Heart left ventricle (tissue), 16 donors: ENCODE data around the gene MAST4. TPM values are rescaled to one million over a fixed set of nuclear protein-coding genes. Genes with fewer than 3 reads are reported as not detected.
A peak's percentile ranks its signal among the peaks of the same experiment; 100 is the strongest.

Source experiments
- ATAC-seq, 4 donors: fragments of 200-7000 bp; cut with Tn5 transposase; one replicate each; pipeline ENCODE4 v1.9.1; 2020 to 2022; ENCODE audit warnings: moderate library complexity in 4 of 4, mild to moderate bottlenecking in 3 of 4, moderate number of reproducible peaks in 1 of 4
- DNase-seq, 5 donors: peaks; one replicate each; pipeline ENCODE4 v3.0.0-alpha.2; 2020
- H3K27ac ChIP-seq, 12 donors: fragments of 200-600 bp; sonication (generic) in 4 of 12; one replicate each; pipeline versions ENCODE4 v1.5.0 to v1.8.0; 2016 to 2022; ENCODE audit warnings: mild to moderate bottlenecking in 2 of 12
- H3K27me3 ChIP-seq, 9 donors: fragments of 200-600 bp; sonication (generic) in 2 of 9; one replicate each; pipeline versions ENCODE4 v1.5.1 to v1.8.0; 2016 to 2022; ENCODE audit warnings: mild to moderate bottlenecking in 3 of 9
- H3K36me3 ChIP-seq, 9 donors: fragments of 200-600 bp; sonication (generic) in 2 of 9; one replicate each; pipeline versions ENCODE4 v1.5.0 to v1.8.0; 2018 to 2022; ENCODE audit warnings: mild to moderate bottlenecking in 2 of 9
- H3K4me1 ChIP-seq, 12 donors: fragments of 200-600 bp; sonication (generic) in 4 of 12; one replicate each; pipeline versions ENCODE4 v1.5.0 to v1.8.0; 2016 to 2022; ENCODE audit warnings: mild to moderate bottlenecking in 3 of 12
- H3K4me3 ChIP-seq, 12 donors: fragments of 200-600 bp; sonication (generic) in 4 of 12; one replicate each; pipeline versions ENCODE4 v1.5.0 to v1.8.0; 2017 to 2022; ENCODE audit warnings: mild to moderate bottlenecking in 9 of 12, moderate library complexity in 4 of 12
- H3K9me3 ChIP-seq, 12 donors: fragments of 200-600 bp; sonication (generic) in 4 of 12; one replicate each; pipeline versions ENCODE4 v1.5.0 to v1.8.0; 2016 to 2022; ENCODE audit warnings: mild to moderate bottlenecking in 1 of 12
- CTCF ChIP-seq, 12 donors: fragments of 200-600 bp; sonication (generic) in 4 of 12; IDR thresholded peaks; one replicate each; pipeline versions ENCODE4 v1.5.0 to v1.8.0; 2018 to 2022; ENCODE audit warnings: antibody characterized with exemption in 12 of 12, mild to moderate bottlenecking in 5 of 12
- POLR2A ChIP-seq, 2 donors: fragments of 450-650 bp; IDR thresholded peaks; one replicate each; pipeline ENCODE4 v1.6.1; 2017; ENCODE audit warnings: antibody characterized with exemption in 2 of 2, mild to moderate bottlenecking in 2 of 2, moderate library complexity in 2 of 2
- WGBS, 4 donors: extraction: QIAGEN DNeasy Blood & Tissue Kit in 2 of 4; methylation state at CpG; one replicate each; pipeline versions ENCODE4 v1.1.5 to v1.1.7; 2013 to 2018; 5-methylcytosine and 5-hydroxymethylcytosine counted together
- intact Hi-C, 10 donors: fragments of 100-400 bp; cut with DNase I; formaldehyde crosslinking; loops; one replicate each; pipeline versions ENCODE4 v1.11.1 to v1.14.2; 2022
- polyA plus RNA-seq, 2 donors: library from polyadenylated mRNA; stranded (reverse); fragments of 200-250 nt; gene quantifications; one replicate each; pipeline ENCODE4 v1.2.3, GENCODE V29; 2013
- total RNA-seq, 9 donors: library from RNA; depleted of rRNA in 2 of 9; stranded (reverse); fragments of >200 nt in 2 of 9; fragmentation: NEBNext Ultra II Directional in 3 of 9; extraction: Animal tissue kit (Norgen Biotek cat#: 25700) in 3 of 9; gene quantifications; one replicate each; pipeline versions ENCODE4 v1.1.0 to v1.2.4, GENCODE V29; 2016 to 2023
- donor health status: ischemic (EF 13 %, LVEDD 7.1; RV severe dilation, severe dysfunction).
- donor health status: healthy with polysubstance abuse.
- donor health status: DM: no; HTN: yes; CAD: no.
- donor health status: DM: no; HTN: no; CAD: no.
- donor health status: ischemic (EF 25% LVEDD 6.9; RV normal size, moderate dysfunction).
- donor health status: ischemic (EF 25% LVEDD 5.7; RV mildly dilated, moderate dysfunction).
- donor health status: healthy.
- donor health status: DM: yes; HTN: yes; CAD: no.
- donor health status: ischemic (EF 35%, LVEDD 5.7; RV mildly dilated, moderate dysfunction).
- donor health status: nonischemic (EF 11% LVEDD 7.7; RV severe dilation, severe dysfunction).
- donor health status: DM: yes; HTN: yes; CAD: no.
- donor health status: PGD.
- donor health status: ischemic (EF 29% LVEDD 5.4; RV normal size, mild dysfunction).
- donor health status: nonischemic (EF 23%, LVEDD 6.1; RV moderate dilation, normal function).

Gene MAST4
- total and polyA plus RNA-seq, 11 donors, result 26.8 to 96.2 (median 68.1) TPM

GRCh38 chr5:67082941-67083340 lies 486.7 kb downstream of the MAST4 start:
- Histone ChIP-seq H3K4me3 (no peak overlapping the region), H3K27me3 (no peaks in the 10 kb centered on the region), H3K36me3 (peaks cover 0 to 6% (median 0%) of the 10 kb centered on the region in 9 donors), H3K9me3 (no peaks in the 10 kb centered on the region), H3K27ac (no peak overlapping the region), H3K4me1 (peaks cover 0 to 28% (median 6%) of the 10 kb centered on the region in 12 donors)
- 63 to 75% (median 71%) methylated on average over 1 of the region's 1 CpG for WGBS, 4 donors
- ATAC-seq, result no peak
- TF ChIP-seq POLR2A (IDR thresholded peaks at IDR 0.05) (no peak), CTCF (IDR thresholded peaks at IDR 0.05) (no peak)
- no peak for DNase-seq
- intact Hi-C loops, result no loop called here

- Histone ChIP-seq H3K4me3 (no peak overlapping the region), H3K27ac (no peak overlapping the region), H3K9me3 (no peaks in the 10 kb centered on the region), H3K4me1 (peaks cover 0 to 51% (median 13%) of the 10 kb centered on the region in 12 donors), H3K27me3 (no peaks in the 10 kb centered on the region), H3K36me3 (peaks cover 0 to 8% (median 0%) of the 10 kb centered on the region in 9 donors)
- WGBS, 4 donors, result 74 to 91% (median 85%) methylated on average over 4 of the region's 4 CpGs
- intact Hi-C loops, result no loop called here
- TF ChIP-seq POLR2A (IDR thresholded peaks at IDR 0.05) (no peak), CTCF (IDR thresholded peaks at IDR 0.05) (no peak)
- ATAC-seq (no peak), DNase-seq (no peak)
These were observed 489.4 kb downstream of the MAST4 start for GRCh38 chr5:67085616-67086015.

- peaks cover 2 to 75% (median 29%) of the 10 kb centered on the region in 12 donors for H3K4me1 ChIP-seq
- peak in 2 of 4 donors; percentile 21 to 48 for ATAC-seq
- no peaks in the 10 kb centered on the region for H3K27me3 ChIP-seq
- peak overlapping the region in 2 of 12 donors; percentile 17 to 58 for H3K27ac ChIP-seq
- peak in 2 of 5 donors; percentile 15 to 19 for DNase-seq
- TF ChIP-seq CTCF (IDR thresholded peaks at IDR 0.05) (no peak), POLR2A (IDR thresholded peaks at IDR 0.05) (no peak)
- no peak overlapping the region for H3K4me3 ChIP-seq
- peaks cover 0 to 10% (median 0%) of the 10 kb centered on the region in 9 donors for H3K36me3 ChIP-seq
- WGBS, 4 donors, result 55 to 81% (median 72%) methylated on average over 4 of the region's 4 CpGs
- H3K9me3 ChIP-seq, result no peaks in the 10 kb centered on the region
- intact Hi-C loops, result no loop called here
These were observed 493.1 kb downstream of the MAST4 start for GRCh38 chr5:67089200-67089725.

- Histone ChIP-seq H3K4me1 (peaks cover 2 to 83% (median 37%) of the 10 kb centered on the region in 12 donors), H3K27ac (no peak overlapping the region), H3K9me3 (no peaks in the 10 kb centered on the region), H3K36me3 (peaks cover 0 to 10% (median 0%) of the 10 kb centered on the region in 9 donors), H3K27me3 (no peaks in the 10 kb centered on the region), H3K4me3 (no peak overlapping the region)
- TF ChIP-seq POLR2A (IDR thresholded peaks at IDR 0.05) (no peak), CTCF (IDR thresholded peaks at IDR 0.05) (no peak)
- WGBS, 4 donors, result 88 to 96% (median 92%) methylated on average over 2 of the region's 2 CpGs
- intact Hi-C loops, result loop anchor here in 3 of 10 donors (5.0 to 10.0 kb wide), 2 partner anchors 33 to 85 kb away; no protein-coding TSS in a partner anchor
- ATAC-seq (no peak), DNase-seq (no peak)
These were observed 493.8 kb downstream of the MAST4 start for GRCh38 chr5:67090040-67090439.
